Neuronal stem cell (in vitro differentiated cells): Measurements from ENCODE around the gene CD4.

Source experiments
- DNase-seq: peaks from one replicate; pipeline ENCODE4 v3.0.0-alpha.2; 2013; ENCODE audit warnings: low spot score
- H2AFZ ChIP-seq: one replicate; pipeline ENCODE4 v1.6.1; 2013; ENCODE audit warnings: mild to moderate bottlenecking, low read length, inconsistent platforms
- H2AK5ac ChIP-seq: 2 replicates; pipeline ENCODE4 v1.6.1; 2013; ENCODE audit warnings: low read depth, mild to moderate bottlenecking, inconsistent platforms, low read length, moderate library complexity, mixed read lengths
- H2BK120ac ChIP-seq: 2 replicates; pipeline ENCODE4 v1.6.1; 2013; ENCODE audit warnings: low read depth, mild to moderate bottlenecking, inconsistent platforms, low read length, moderate library complexity, mixed read lengths
- H2BK12ac ChIP-seq: one replicate; pipeline ENCODE4 v1.6.1; 2013; ENCODE audit warnings: low read length, inconsistent platforms
- H2BK15ac ChIP-seq: 2 replicates; pipeline ENCODE4 v1.6.1; 2013; ENCODE audit warnings: mild to moderate bottlenecking, low read length, inconsistent platforms, mixed read lengths
- H2BK5ac ChIP-seq: one replicate; pipeline ENCODE4 v1.6.1; 2013; ENCODE audit warnings: inconsistent platforms, mild to moderate bottlenecking, low read length, moderate library complexity
- H3K14ac ChIP-seq: one replicate; pipeline ENCODE4 v1.6.1; 2013; ENCODE audit warnings: low read length, inconsistent platforms
- H3K18ac ChIP-seq: 2 replicates; pipeline ENCODE4 v1.6.1; 2013; ENCODE audit warnings: low read length, inconsistent platforms
- H3K23ac ChIP-seq: 2 replicates; pipeline ENCODE4 v1.6.1; 2013; ENCODE audit warnings: low read depth, mild to moderate bottlenecking, mixed read lengths, low read length, inconsistent platforms; ENCODE audit not compliant: poor library complexity
- H3K27ac ChIP-seq: replicated peaks from 3 replicates; pipeline ENCODE4 v1.5.1; 2013; ENCODE audit warnings: low read length, inconsistent platforms
- H3K27me3 ChIP-seq, 3 experiments: 2 replicates each; pipeline ENCODE4 v1.6.1; 2013; ENCODE audit warnings: low read length in 3 of 3, mild to moderate bottlenecking in 2 of 3, inconsistent platforms in 1 of 3, low read depth in 1 of 3, mixed read lengths in 1 of 3, moderate library complexity in 1 of 3; ENCODE audit not compliant: control insufficient read depth in 3 of 3, insufficient read depth in 3 of 3
- H3K36me3 ChIP-seq, 2 donors: replicated peaks in 1 of 2; 2 replicates each; pipeline ENCODE4 v1.6.1; 2013; ENCODE audit warnings: low read length in 2 of 2; ENCODE audit not compliant: control insufficient read depth in 2 of 2, insufficient read depth in 2 of 2
- H3K4ac ChIP-seq: 2 replicates; pipeline ENCODE4 v1.6.1; 2013; ENCODE audit warnings: inconsistent platforms, mild to moderate bottlenecking, low read length, moderate library complexity
- H3K4me1 ChIP-seq, 2 donors: 1 replicate in 1 of 2; 2 replicates in 1 of 2; pipeline ENCODE4 v1.6.1; 2013; ENCODE audit warnings: low read length in 2 of 2, low read depth in 1 of 2; ENCODE audit not compliant: control insufficient read depth in 2 of 2, insufficient read depth in 1 of 2
- H3K4me2 ChIP-seq: one replicate; pipeline ENCODE4 v1.6.1; 2013; ENCODE audit warnings: mild to moderate bottlenecking, low read length, inconsistent platforms; ENCODE audit not compliant: insufficient read depth, poor library complexity, severe bottlenecking
- H3K4me3 ChIP-seq, 2 donors: 2 replicates each; pipeline ENCODE4 v1.5.1; 2013; ENCODE audit warnings: low read length in 2 of 2, mild to moderate bottlenecking in 2 of 2, inconsistent platforms in 1 of 2, moderate library complexity in 1 of 2
- H3K79me1 ChIP-seq: one replicate; pipeline ENCODE4 v1.6.1; 2013; ENCODE audit warnings: low read depth, mild to moderate bottlenecking, inconsistent platforms, low read length, moderate library complexity
- H3K9ac ChIP-seq: one replicate; pipeline ENCODE4 v1.6.1; 2013; ENCODE audit warnings: mild to moderate bottlenecking, low read depth, low read length, inconsistent platforms; ENCODE audit not compliant: poor library complexity
- H3K9me3 ChIP-seq, 2 donors: replicated peaks in 1 of 2; 2 replicates each; pipeline versions ENCODE3 to v1.6.1; 2013; ENCODE audit warnings: low read length in 2 of 2, mild to moderate bottlenecking in 2 of 2, inconsistent platforms in 1 of 2, low read depth in 1 of 2, mixed read lengths in 1 of 2, moderate library complexity in 1 of 2; ENCODE audit not compliant: control insufficient read depth in 2 of 2, insufficient read depth in 1 of 2
- H4K8ac ChIP-seq: one replicate; pipeline ENCODE4 v1.6.1; 2013; ENCODE audit warnings: low read depth, mild to moderate bottlenecking, inconsistent platforms, low read length, moderate library complexity
- H4K91ac ChIP-seq: one replicate; pipeline ENCODE4 v1.6.1; 2013; ENCODE audit warnings: low read length, low read depth, mild to moderate bottlenecking, inconsistent platforms; ENCODE audit not compliant: poor library complexity
- WGBS, 2 donors: extraction: QIAGEN DNeasy Blood & Tissue Kit; methylation state at CpG; one replicate each; pipeline ENCODE4 v1.1.7; 2013; ENCODE audit warnings: missing lambda C conversion rate in 2 of 2, mixed read lengths in 1 of 2; ENCODE audit not compliant: insufficient read length in 2 of 2, insufficient replicate concordance in 1 of 2; ENCODE audit errors: extremely low coverage in 2 of 2; 5-methylcytosine and 5-hydroxymethylcytosine counted together

Gene CD4

DNA sequence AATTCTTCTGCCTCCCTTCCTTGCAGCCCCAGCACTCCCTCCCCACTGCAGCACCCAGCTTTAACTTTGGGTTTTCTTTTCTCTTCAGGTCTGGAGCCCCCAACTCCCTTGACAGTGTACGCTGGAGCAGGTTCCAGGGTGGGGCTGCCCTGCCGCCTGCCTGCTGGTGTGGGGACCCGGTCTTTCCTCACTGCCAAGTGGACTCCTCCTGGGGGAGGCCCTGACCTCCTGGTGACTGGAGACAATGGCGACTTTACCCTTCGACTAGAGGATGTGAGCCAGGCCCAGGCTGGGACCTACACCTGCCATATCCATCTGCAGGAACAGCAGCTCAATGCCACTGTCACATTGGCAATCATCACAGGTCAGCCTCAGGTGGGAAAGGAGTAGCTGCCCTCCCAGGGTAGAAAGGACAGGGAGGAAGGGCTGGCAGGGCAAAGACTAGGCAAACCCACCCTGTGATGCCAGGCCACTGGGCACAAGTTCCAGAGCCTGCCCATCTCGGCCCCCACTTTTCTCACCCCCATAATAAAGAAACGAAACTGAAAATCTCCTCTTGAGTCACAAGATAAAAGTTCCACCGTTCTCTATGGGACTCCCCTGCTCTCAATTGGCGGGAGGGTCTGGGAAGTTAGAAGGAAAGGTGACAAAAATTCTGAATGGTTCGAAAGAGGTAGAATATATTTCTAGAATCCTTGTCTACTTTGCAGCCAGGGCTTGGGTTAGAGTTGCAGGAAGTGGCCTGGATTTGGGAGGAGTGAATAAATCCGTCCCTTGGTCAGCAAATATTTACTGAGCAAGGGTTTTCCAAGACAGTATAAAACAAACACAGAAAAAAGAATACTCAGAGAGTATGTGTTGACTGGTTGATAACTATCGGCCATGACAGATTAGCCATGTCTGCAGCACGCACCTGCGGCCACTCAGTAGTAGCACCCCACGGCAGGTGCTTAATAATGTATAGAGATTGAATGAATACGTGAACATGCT, 13.8 kb upstream of the CD4 start:
- H3K4me1 ChIP-seq, result peaks cover 27 to 41% of the 10 kb centered on the region in 2 donors
- no peak overlapping the region for H3K27ac ChIP-seq
- H3K18ac ChIP-seq, result no peak overlapping the region
- no peak overlapping the region for H2BK120ac ChIP-seq
- H3K4ac ChIP-seq, result no peak overlapping the region
- H3K4me3 ChIP-seq, result no peak overlapping the region
- H2AK5ac ChIP-seq, result no peak overlapping the region
- H3K36me3 ChIP-seq, result peaks cover 28 to 59% of the 10 kb centered on the region in 2 donors
- no peak overlapping the region for H2BK5ac ChIP-seq
- H2BK12ac ChIP-seq, result no peak overlapping the region
- no peak overlapping the region for H3K4me2 ChIP-seq
- peaks cover 0 to 2% (median 0%) of the 10 kb centered on the region in 3 experiments for H3K27me3 ChIP-seq
- no CpG with 5 or more reads among the region's 16 CpGs for WGBS, 2 donors
- peaks cover 0 to under 1% of the 10 kb centered on the region in 2 donors for H3K9me3 ChIP-seq
- H3K9ac ChIP-seq, result no peak overlapping the region
- no peak overlapping the region for H4K91ac ChIP-seq
- H2BK15ac ChIP-seq, result no peak overlapping the region
- H3K23ac ChIP-seq, result no peak overlapping the region
- H2AFZ ChIP-seq, result no peak overlapping the region
- H3K79me1 ChIP-seq, result peaks cover 2% of the 10 kb centered on the region
- no peak overlapping the region for H4K8ac ChIP-seq
- DNase-seq, result no peak
- no peak overlapping the region for H3K14ac ChIP-seq

GRCh38 chr12:6777386-6777785, 11.9 kb upstream of the CD4 start:
- no peak overlapping the region for H3K27ac ChIP-seq
- no peak for DNase-seq
- H3K9ac ChIP-seq, result no peak overlapping the region
- no peak overlapping the region for H3K18ac ChIP-seq
- no peak overlapping the region for H2BK15ac ChIP-seq
- no peak overlapping the region for H3K4me2 ChIP-seq
- H2AK5ac ChIP-seq, result no peak overlapping the region
- H4K8ac ChIP-seq, result no peak overlapping the region
- peaks cover 14 to 43% of the 10 kb centered on the region in 2 donors for H3K36me3 ChIP-seq
- H4K91ac ChIP-seq, result no peak overlapping the region
- H3K4me3 ChIP-seq, result no peak overlapping the region
- H3K79me1 ChIP-seq, result no peaks in the 10 kb centered on the region
- H3K4ac ChIP-seq, result no peak overlapping the region
- H3K4me1 ChIP-seq, result peaks cover 27% of the 10 kb centered on the region in 2 donors
- no peaks in the 10 kb centered on the region for H3K27me3 ChIP-seq
- H2BK12ac ChIP-seq, result no peak overlapping the region
- no peak overlapping the region for H2BK120ac ChIP-seq
- no peak overlapping the region for H3K23ac ChIP-seq
- no peak overlapping the region for H2AFZ ChIP-seq
- no peak overlapping the region for H3K14ac ChIP-seq
- WGBS, 2 donors, result no CpG with 5 or more reads among the region's 5 CpGs
- H3K9me3 ChIP-seq, result no peaks in the 10 kb centered on the region
- no peak overlapping the region for H2BK5ac ChIP-seq

GRCh38 chr12:6778217-6778573, 11.1 kb upstream of the CD4 start:
- peak overlapping the region; percentile 2 for H2BK5ac ChIP-seq
- no peak overlapping the region for H3K14ac ChIP-seq
- peak overlapping the region; percentile 81 for H2AFZ ChIP-seq
- no peak overlapping the region for H3K27ac ChIP-seq
- H3K4me3 ChIP-seq, result no peak overlapping the region
- DNase-seq, result no peak
- WGBS, 2 donors, result no CpG with 5 or more reads among the region's 14 CpGs
- H2BK120ac ChIP-seq, result peak overlapping the region; percentile 72
- no peaks in the 10 kb centered on the region for H3K79me1 ChIP-seq
- peak overlapping the region; percentile 68 for H2AK5ac ChIP-seq
- H3K4me1 ChIP-seq, result peaks cover 20 to 27% of the 10 kb centered on the region in 2 donors
- H2BK12ac ChIP-seq, result no peak overlapping the region
- H3K9ac ChIP-seq, result no peak overlapping the region
- no peaks in the 10 kb centered on the region for H3K27me3 ChIP-seq
- no peak overlapping the region for H3K4me2 ChIP-seq
- peaks cover 14 to 38% of the 10 kb centered on the region in 2 donors for H3K36me3 ChIP-seq
- H3K9me3 ChIP-seq, result no peaks in the 10 kb centered on the region
- no peak overlapping the region for H3K4ac ChIP-seq
- H2BK15ac ChIP-seq, result peak overlapping the region; percentile 34
- no peak overlapping the region for H4K91ac ChIP-seq
- H3K18ac ChIP-seq, result peak overlapping the region; percentile 8
- H3K23ac ChIP-seq, result no peak overlapping the region
- H4K8ac ChIP-seq, result no peak overlapping the region
